H1 (cell line): Measurements from ENCODE around the gene MEIS2. TPM values are rescaled to one million over a fixed set of nuclear protein-coding genes. Genes with fewer than 3 reads are reported as not detected.

ENCODE experiments used
- CTCF ChIA-PET: fragments of 300-600 bp; sonication (Branson Sonifier 250); formaldehyde crosslinking; loops from one replicate; lab custom pipeline; 2021; ENCODE audit not compliant: partially characterized antibody; lab: Charles Lee
- POLR2A ChIA-PET: fragments of 300-600 bp; sonication (Branson Sonifier 250); formaldehyde crosslinking; loops from one replicate; lab custom pipeline; 2021; ENCODE audit warnings: inconsistent platforms; ENCODE audit not compliant: partially characterized antibody; lab: Charles Lee
- DNase-seq, 2 experiments: peaks; one replicate each; pipeline versions ENCODE4 v3.0.0 to v3.0.0-alpha.2; 2010 to 2022; ENCODE audit warnings: low spot score in 2 of 2, low read depth in 1 of 2, mixed read lengths in 1 of 2
- FAIRE-seq: peaks from 2 replicates; lab custom pipeline; 2011; peaks lifted over from hg19 to GRCh38; lab: Jason Lieb, UNC
- H2AFZ ChIP-seq: 2 replicates; pipeline ENCODE4 v1.8.1; 2012; ENCODE audit warnings: low read length, inconsistent platforms
- H2AK5ac ChIP-seq: 2 replicates; pipeline ENCODE4 v1.6.1; 2013; ENCODE audit warnings: low read depth, low read length
- H2BK120ac ChIP-seq: replicated peaks from 2 replicates; pipeline ENCODE3; 2013; ENCODE audit warnings: low read depth, low read length, inconsistent platforms
- H2BK12ac ChIP-seq: 2 replicates; pipeline ENCODE4 v1.6.1; 2013; ENCODE audit warnings: low read depth, low read length
- H2BK15ac ChIP-seq: 2 replicates; pipeline ENCODE4 v1.6.1; 2013; ENCODE audit warnings: low read length
- H2BK20ac ChIP-seq: 2 replicates; pipeline ENCODE4 v1.6.1; 2013; ENCODE audit warnings: low read length
- H2BK5ac ChIP-seq: 2 replicates; pipeline ENCODE4 v1.6.1; 2013; ENCODE audit warnings: low read depth, low read length
- H3K14ac ChIP-seq: 2 replicates; pipeline ENCODE4 v1.6.1; 2013; ENCODE audit warnings: inconsistent platforms; ENCODE audit not compliant: insufficient read length
- H3K18ac ChIP-seq: 2 replicates; pipeline ENCODE4 v1.6.1; 2013; ENCODE audit warnings: low read length; ENCODE audit errors: extremely low read depth
- H3K23ac ChIP-seq: 2 replicates; pipeline ENCODE4 v1.6.1; 2013; ENCODE audit warnings: inconsistent platforms; ENCODE audit not compliant: insufficient read length
- H3K23me2 ChIP-seq: 2 replicates; pipeline ENCODE4 v1.6.1; 2013; ENCODE audit warnings: low read depth, low read length
- H3K27ac ChIP-seq: 2 replicates; pipeline ENCODE4 v1.6.1; 2011; ENCODE audit warnings: low read depth, low read length, inconsistent platforms
- H3K27me3 ChIP-seq, 4 experiments: replicated peaks in 1 of 4; 1 replicate in 1 of 4; 2 replicates in 3 of 4; pipeline versions ENCODE4 v1.6.1 to v1.8.1; 2011 to 2013; ENCODE audit warnings: low read length in 3 of 4, mild to moderate bottlenecking in 3 of 4, inconsistent platforms in 2 of 4, mixed read lengths in 2 of 4, moderate library complexity in 1 of 4; ENCODE audit not compliant: control insufficient read depth in 3 of 4, insufficient read depth in 3 of 4; ENCODE audit errors: extremely low read depth in 1 of 4
- H3K36me3 ChIP-seq, 4 experiments: 2 replicates each; pipeline versions ENCODE4 v1.6.1 to v1.8.1; 2011 to 2013; ENCODE audit warnings: mild to moderate bottlenecking in 4 of 4, low read length in 3 of 4, moderate library complexity in 2 of 4, control low read depth in 1 of 4, inconsistent platforms in 1 of 4; ENCODE audit not compliant: insufficient read depth in 4 of 4, control insufficient read depth in 2 of 4
- H3K4ac ChIP-seq: replicated peaks from 2 replicates; pipeline ENCODE3; 2013; ENCODE audit warnings: low read length, low read depth, mixed read lengths, inconsistent platforms; ENCODE audit not compliant: insufficient read length
- H3K4me1 ChIP-seq, 4 experiments: replicated peaks in 1 of 4; 1 replicate in 1 of 4; 2 replicates in 3 of 4; pipeline versions ENCODE4 v1.6.1 to v1.8.1; 2011 to 2013; ENCODE audit warnings: low read length in 3 of 4, inconsistent platforms in 2 of 4, mixed read lengths in 1 of 4; ENCODE audit not compliant: insufficient read depth in 4 of 4, control insufficient read depth in 3 of 4
- H3K4me2 ChIP-seq, 2 experiments: 2 replicates each; pipeline versions ENCODE4 v1.6.1 to v1.8.1; 2011 to 2013; ENCODE audit warnings: low read depth in 2 of 2, low read length in 2 of 2, control low read depth in 1 of 2, inconsistent platforms in 1 of 2, mild to moderate bottlenecking in 1 of 2; ENCODE audit not compliant: insufficient read depth in 1 of 2
- H3K4me3 ChIP-seq, 4 experiments: fragments of 200-600, 300-600 bp in 1 of 4; sonication (generic), shearing (Covaris generic), sonication (Bioruptor Twin) in 1 of 4; 2 replicates each; pipeline versions ENCODE4 v1.5.1 to v1.8.1; 2011 to 2016; ENCODE audit warnings: low read length in 4 of 4, low read depth in 3 of 4, control low read depth in 2 of 4, inconsistent platforms in 2 of 4, mild to moderate bottlenecking in 2 of 4, mixed read lengths in 1 of 4, moderate library complexity in 1 of 4; ENCODE audit not compliant: insufficient read depth in 2 of 4; ENCODE audit errors: extremely low read depth in 1 of 4
- H3K56ac ChIP-seq: replicated peaks from 2 replicates; pipeline ENCODE3; 2013; ENCODE audit warnings: low read depth, mild to moderate bottlenecking, mixed read lengths, low read length, inconsistent platforms; ENCODE audit not compliant: insufficient read length
- H3K79me1 ChIP-seq: 2 replicates; pipeline ENCODE4 v1.6.1; 2013; ENCODE audit warnings: low read depth, low read length, control low read depth
- H3K79me2 ChIP-seq, 2 experiments: 2 replicates each; pipeline versions ENCODE4 v1.6.1 to v1.8.1; 2012 to 2013; ENCODE audit warnings: low read length in 2 of 2, mild to moderate bottlenecking in 2 of 2, inconsistent platforms in 1 of 2; ENCODE audit not compliant: insufficient read depth in 2 of 2, control insufficient read depth in 1 of 2
- H3K9ac ChIP-seq, 4 experiments: replicated peaks in 1 of 4; 1 replicate in 1 of 4; 2 replicates in 3 of 4; pipeline versions ENCODE4 v1.6.1 to v1.8.1; 2011 to 2013; ENCODE audit warnings: low read depth in 3 of 4, low read length in 3 of 4, control low read depth in 2 of 4, mild to moderate bottlenecking in 2 of 4, moderate library complexity in 2 of 4, inconsistent platforms in 1 of 4; ENCODE audit errors: extremely low read depth in 1 of 4
- H3K9me3 ChIP-seq, 2 experiments: 2 replicates each; pipeline versions ENCODE4 v1.6.1 to v1.8.1; 2012 to 2013; ENCODE audit warnings: mild to moderate bottlenecking in 2 of 2, moderate library complexity in 2 of 2, control low read depth in 1 of 2, inconsistent platforms in 1 of 2, low read depth in 1 of 2, low read length in 1 of 2, mixed read lengths in 1 of 2; ENCODE audit not compliant: insufficient read depth in 2 of 2
- H4K20me1 ChIP-seq, 2 experiments: replicated peaks in 1 of 2; 2 replicates each; pipeline versions ENCODE3 to v1.8.1; 2011 to 2013; ENCODE audit warnings: inconsistent platforms in 2 of 2, low read length in 2 of 2, mild to moderate bottlenecking in 1 of 2; ENCODE audit not compliant: insufficient read depth in 2 of 2, control insufficient read depth in 1 of 2
- H4K5ac ChIP-seq: 2 replicates; pipeline ENCODE4 v1.6.1; 2013; ENCODE audit warnings: low read length, low read depth, mixed read lengths, inconsistent platforms; ENCODE audit not compliant: insufficient read length
- H4K8ac ChIP-seq: 2 replicates; pipeline ENCODE4 v1.8.0; 2013; ENCODE audit warnings: mild to moderate bottlenecking, moderate library complexity, low read length, inconsistent platforms; ENCODE audit not compliant: insufficient read depth; ENCODE audit errors: extremely low read depth
- H4K91ac ChIP-seq: replicated peaks from 2 replicates; pipeline ENCODE3; 2013; ENCODE audit warnings: low read length, mixed read lengths, inconsistent platforms; ENCODE audit not compliant: insufficient read length
- BRCA1 ChIP-seq: IDR thresholded peaks from 2 replicates; pipeline ENCODE4 v1.6.1; 2012; ENCODE audit warnings: low read depth, low read length, improper control_type of control experiment
- EZH2 ChIP-seq: fragments of 200-600 bp; sonication (generic); IDR thresholded peaks from 2 replicates; pipeline ENCODE4 v1.7.1; 2012; ENCODE audit warnings: low read depth, mild to moderate bottlenecking, moderate library complexity, low read length, inconsistent platforms; ENCODE audit not compliant: severe bottlenecking
- FOSL1 ChIP-seq: IDR thresholded peaks from 2 replicates; pipeline ENCODE4 v1.6.1; 2011; ENCODE audit warnings: mild to moderate bottlenecking, low read depth, low read length, moderate library complexity; ENCODE audit not compliant: insufficient read depth
- KDM1A ChIP-seq: fragments of 200-600, 300-600 bp; sonication (generic); IDR thresholded peaks from 2 replicates; pipeline ENCODE4 v1.7.1; 2016; ENCODE audit warnings: mild to moderate bottlenecking, low read length, borderline replicate concordance
- SIX5 ChIP-seq: IDR thresholded peaks from 2 replicates; pipeline ENCODE4 v1.6.1; 2011; ENCODE audit warnings: mild to moderate bottlenecking, low read depth, low read length
- WGBS, 2 experiments: shearing (Covaris generic) in 1 of 2; methylation state at CpG; one replicate each; pipeline versions ENCODE4 v1.1.6 to v1.1.7; 2013 to 2015; ENCODE audit warnings: low lambda C conversion rate in 2 of 2, mixed read lengths in 2 of 2, inconsistent platforms in 1 of 2, low coverage in 1 of 2, missing lambda C conversion rate in 1 of 2; ENCODE audit not compliant: insufficient replicate concordance in 2 of 2, insufficient coverage in 1 of 2, insufficient read length in 1 of 2; ENCODE audit errors: extremely low coverage in 1 of 2, missing lambda C conversion rate in 1 of 2; 5-methylcytosine and 5-hydroxymethylcytosine counted together
- polyA plus RNA-seq, 7 experiments: library from polyadenylated mRNA; depleted of rRNA in 3 of 7; stranded (reverse) in 5 of 7; unstranded in 2 of 7; fragments of >200 nt in 5 of 7; fragments of 200-250 nt in 2 of 7; gene quantifications; 1 replicate in 5 of 7; 2 replicates in 1 of 7; 4 replicates in 1 of 7; pipeline versions ENCODE4 v1.2.1 to v1.2.3, GENCODE V29; 2011 to 2013; ENCODE audit warnings: missing spikeins in 2 of 7, mixed read lengths in 2 of 7
- total RNA-seq: library from RNA; stranded (reverse); fragmentation: NEBNext Ultra II Directional; extraction: Animal tissue kit (Norgen Biotek cat#: 25700); gene quantifications from 2 replicates; pipeline ENCODE4 v1.2.1, GENCODE V29; 2021

MEIS2 gene
- total and polyA plus RNA-seq, 2 of the 8 experiments (the other 6 are each of a cell fraction or from before 2014, with no cell fraction given), result 0.22 to 1.2 TPM

- POLR2A ChIA-PET, result interaction anchor here (0.7 kb wide), 1 partner anchor 44 kb away, joined by 3 read pairs; no protein-coding TSS in a partner anchor
- Histone ChIP-seq H3K14ac (no peak overlapping the region), H3K27me3 (peaks cover 1 to 4% (median 3%) of the 10 kb centered on the region in 4 experiments; a peak in 6 of 7 replicates), H2AFZ (no peak overlapping the region), H2BK12ac (no peak overlapping the region), H2BK15ac (no peak overlapping the region), H4K8ac (no peak overlapping the region), H3K23me2 (no peaks in the 10 kb centered on the region), H3K4me2 (no peak overlapping the region), H4K20me1 (no peaks in the 10 kb centered on the region), H3K9ac (no peak overlapping the region), H3K79me2 (no peaks in the 10 kb centered on the region), H2BK5ac (no peak overlapping the region), H2AK5ac (no peak overlapping the region), H3K23ac (no peak overlapping the region), H2BK20ac (no peak overlapping the region), H3K4me1 (peaks cover 0 to 9% (median 4%) of the 10 kb centered on the region in 4 experiments; a peak in 2 of 7 replicates), H3K56ac (no peak overlapping the region), H3K9me3 (no peaks in the 10 kb centered on the region), H3K79me1 (no peaks in the 10 kb centered on the region), H4K91ac (no peak overlapping the region), H3K27ac (no peak overlapping the region), H2BK120ac (no peak overlapping the region), H3K18ac (no peak overlapping the region), H3K36me3 (no peaks in the 10 kb centered on the region; a peak in 1 of 8 replicates), H3K4ac (no peak overlapping the region), H4K5ac (no peak overlapping the region), H3K4me3 (no peak overlapping the region)
- FAIRE-seq (no peak), DNase-seq (no peak)
- CTCF ChIA-PET, result interaction anchor here (1.5 kb wide), 1 partner anchor 7 kb away, joined by 4 read pairs; no protein-coding TSS in a partner anchor
- no peak for TF ChIP-seq BRCA1
- no peak for TF ChIP-seq EZH2
- no peak for TF ChIP-seq SIX5
- TF ChIP-seq KDM1A, result no peak
- TF ChIP-seq FOSL1, result no peak
- 89% methylated on average over 4 of the region's 4 CpGs; no CpG with 5 or more reads in 1 of the 2 experiments for WGBS, 2 experiments
Measured at GRCh38 chr15:37087131-37087588, 13.2 kb downstream of the MEIS2 start.
